IPS-18c (cell line): ENCODE data around the gene LAMA4.

Experiments
- H3K4me3 ChIP-seq: 2 replicates; pipeline ENCODE4 v1.7.0; 2013; ENCODE audit warnings: low read depth, mild to moderate bottlenecking, low read length, moderate library complexity; ENCODE audit not compliant: insufficient read depth
- H3K9me3 ChIP-seq: one replicate; pipeline ENCODE4 v1.6.1; 2013; ENCODE audit warnings: mild to moderate bottlenecking, low read length, moderate library complexity; ENCODE audit not compliant: control insufficient read depth, insufficient read depth

LAMA4 gene

GRCh38 chr6:112252571-112253497 is 1.5 kb downstream of the LAMA4 start:
- peak overlapping the region; percentile 73 for H3K4me3 ChIP-seq
- no peaks in the 10 kb centered on the region for H3K9me3 ChIP-seq

GRCh38 chr6:112251171-112251875 is 3.0 kb downstream of the LAMA4 start:
- Histone ChIP-seq H3K9me3 (no peaks in the 10 kb centered on the region), H3K4me3 (no peak overlapping the region)

GRCh38 chr6:112249489-112249888 is 4.9 kb downstream of the LAMA4 start:
- no peaks in the 10 kb centered on the region for H3K9me3 ChIP-seq

DNA sequence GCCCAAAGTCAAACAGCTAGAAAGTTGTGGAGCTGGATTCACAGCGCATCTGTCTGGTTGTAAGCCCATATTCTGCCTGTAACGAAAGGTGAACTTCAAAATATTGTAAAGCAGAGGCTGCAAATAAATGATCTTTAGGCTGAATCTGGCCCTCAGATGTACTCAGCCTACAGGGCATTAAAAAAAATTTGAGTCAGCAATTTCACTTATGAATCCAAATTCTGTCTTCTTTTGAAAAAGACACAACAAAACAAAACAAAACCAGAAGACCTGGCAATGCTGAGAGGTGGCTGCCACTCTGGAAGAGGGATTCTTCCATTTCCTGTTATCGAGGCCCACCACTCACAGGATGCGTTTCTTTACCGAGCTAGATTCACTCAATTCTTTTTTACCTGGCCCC is 7.1 kb downstream of the LAMA4 start:
- Histone ChIP-seq H3K9me3 (no peaks in the 10 kb centered on the region), H3K4me3 (no peak overlapping the region)

More at GRCh38 chr6:112249489-112249888, 4.9 kb downstream of the LAMA4 start:
- H3K4me3 ChIP-seq = no peak overlapping the region

DNA sequence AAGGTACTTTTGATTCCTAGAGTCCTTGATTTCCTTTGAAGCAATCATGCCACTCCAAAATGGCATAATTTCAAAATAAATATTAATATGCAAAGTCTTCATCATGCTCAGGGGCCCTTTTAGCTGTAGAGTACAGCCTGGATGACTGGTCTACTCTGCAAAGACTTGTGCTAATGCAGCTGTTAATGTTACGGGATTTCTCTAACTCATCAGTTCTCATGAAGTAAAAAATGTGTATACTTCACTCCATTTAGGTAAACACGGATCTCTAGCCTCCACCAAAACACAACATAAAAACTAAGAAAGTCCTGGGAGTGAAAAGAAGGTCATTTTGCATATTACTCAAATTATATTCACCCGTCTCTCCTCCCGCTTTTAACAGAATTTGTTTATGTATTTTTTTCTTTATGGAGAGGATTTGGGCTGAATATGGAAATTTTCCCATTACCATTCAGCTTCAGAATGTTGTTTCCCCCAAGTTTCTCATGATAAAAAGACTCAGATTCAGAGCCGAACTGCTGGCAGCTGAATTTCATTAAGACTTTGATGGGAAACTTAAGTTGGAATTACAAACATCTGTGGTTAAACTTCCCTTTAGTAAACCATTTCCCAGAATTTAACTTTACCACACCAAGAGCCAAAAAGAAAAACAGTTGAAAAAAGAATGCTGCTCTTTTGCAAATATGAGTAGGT is 8.7 kb downstream of the LAMA4 start:
- H3K9me3 ChIP-seq = no peaks in the 10 kb centered on the region
- H3K4me3 ChIP-seq = no peak overlapping the region

DNA sequence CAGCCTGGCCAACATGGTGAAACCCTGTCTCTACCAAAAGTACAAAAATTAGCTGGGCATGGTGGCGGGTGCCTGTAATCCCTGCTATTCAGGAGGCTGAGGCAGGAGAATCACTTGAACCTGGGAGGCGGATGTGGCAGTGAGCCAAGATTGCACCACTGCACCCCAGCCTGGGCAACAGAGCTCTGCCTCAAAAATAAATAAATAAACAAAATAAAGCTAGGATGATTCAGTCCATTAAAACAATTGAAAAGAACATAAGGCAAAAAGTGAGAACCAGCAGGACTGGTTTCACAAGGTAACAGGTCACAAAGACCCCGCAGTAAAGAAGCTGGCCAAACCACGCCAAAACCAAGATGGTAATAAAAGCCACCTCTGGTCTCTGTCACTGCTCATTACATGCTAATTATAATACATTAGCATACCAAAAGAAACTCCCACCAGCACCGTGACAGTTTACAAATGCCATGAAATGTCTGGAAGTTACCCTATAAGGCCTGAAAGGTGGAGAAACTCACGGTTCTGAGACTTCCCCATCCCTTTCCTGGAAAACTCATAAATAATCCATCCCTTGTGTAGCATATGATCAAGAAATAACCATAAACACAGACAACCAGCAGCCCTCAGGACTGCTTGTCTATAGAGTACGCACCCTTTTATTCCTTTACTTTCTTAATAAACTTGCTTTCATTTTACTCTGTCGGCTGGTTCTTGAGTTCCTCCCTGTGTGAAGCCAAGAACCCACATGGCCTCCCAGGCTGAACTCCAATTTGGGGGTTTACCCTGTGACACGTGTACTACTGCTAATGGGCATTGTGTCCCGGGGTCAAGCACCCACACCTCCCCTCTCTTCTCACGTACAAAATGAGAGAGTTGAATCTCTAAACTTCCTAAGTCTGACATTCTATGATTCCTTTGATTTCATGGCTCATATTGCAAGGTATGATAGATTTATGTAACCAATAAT is 10.2 kb downstream of the LAMA4 start:
- H3K9me3 ChIP-seq = no peaks in the 10 kb centered on the region
- H3K4me3 ChIP-seq = no peak overlapping the region

GRCh38 chr6:112241820-112242429 is 12.4 kb downstream of the LAMA4 start:
- H3K4me3 ChIP-seq = no peak overlapping the region
- no peaks in the 10 kb centered on the region for H3K9me3 ChIP-seq

DNA sequence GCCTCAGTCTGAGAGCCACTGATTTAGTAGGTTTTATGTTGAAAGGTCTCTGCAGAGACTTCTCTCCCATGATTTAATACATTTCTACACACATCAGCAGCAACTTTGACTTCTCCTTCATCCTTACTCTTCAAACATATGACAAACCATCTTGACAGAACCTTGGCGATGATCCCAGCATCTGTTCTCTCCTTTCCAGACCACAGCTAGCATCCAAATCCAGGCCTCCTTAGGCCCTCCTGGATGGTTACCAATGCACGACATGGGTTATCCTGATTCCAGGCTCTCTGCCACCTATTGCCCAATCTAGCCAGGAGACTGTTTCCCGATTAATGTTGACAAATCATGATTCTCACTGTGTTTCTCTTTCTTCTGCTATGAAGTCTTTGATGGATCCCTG is 16.8 kb downstream of the LAMA4 start:
- H3K4me3 ChIP-seq = no peak overlapping the region
- H3K9me3 ChIP-seq = no peaks in the 10 kb centered on the region

- Histone ChIP-seq H3K4me3 (no peak overlapping the region), H3K9me3 (no peaks in the 10 kb centered on the region)
Observed at GRCh38 chr6:112237066-112237465, 17.3 kb downstream of the LAMA4 start.

DNA sequence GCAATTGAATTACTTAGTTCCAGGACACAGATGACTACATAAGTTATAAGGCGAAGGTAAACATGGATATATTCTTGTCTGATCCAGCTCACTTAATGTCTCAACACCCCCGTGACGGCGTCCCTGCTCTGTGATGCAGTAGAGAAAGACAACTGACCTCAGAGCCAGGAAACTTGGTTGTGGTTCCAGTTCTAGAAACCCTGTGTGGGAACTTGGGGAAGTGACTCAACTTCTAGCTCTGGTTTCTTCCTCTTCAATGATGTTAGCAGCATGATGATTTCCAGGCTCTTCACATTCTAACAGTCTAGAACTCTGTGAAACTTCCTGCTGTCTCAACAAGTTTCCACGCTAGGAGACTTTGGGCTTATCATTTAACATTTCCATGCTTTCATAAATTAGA is 18.4 kb downstream of the LAMA4 start:
- Histone ChIP-seq H3K4me3 (no peak overlapping the region), H3K9me3 (no peaks in the 10 kb centered on the region)

DNA sequence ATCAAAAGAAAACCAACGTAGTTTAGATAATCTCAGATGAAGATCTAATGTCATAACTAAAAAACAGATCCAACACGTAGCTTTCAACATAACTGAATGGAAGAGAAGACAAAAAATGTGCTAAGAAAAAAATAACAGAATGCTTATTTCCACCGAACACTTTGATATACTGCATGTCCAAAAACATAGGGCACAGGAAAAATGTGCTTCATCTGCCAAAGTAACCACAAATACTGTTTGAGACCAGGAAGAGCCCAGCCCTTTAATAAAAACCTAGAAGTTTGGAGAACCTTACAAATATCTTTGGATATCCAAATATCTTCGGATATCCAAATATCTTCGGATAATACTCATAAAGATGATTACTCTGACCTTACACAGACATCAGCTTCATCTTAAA is 19.8 kb downstream of the LAMA4 start:
- no peaks in the 10 kb centered on the region for H3K9me3 ChIP-seq
- H3K4me3 ChIP-seq = no peak overlapping the region

GRCh38 chr6:112233847-112234246 is 20.5 kb downstream of the LAMA4 start:
- Histone ChIP-seq H3K9me3 (no peaks in the 10 kb centered on the region), H3K4me3 (no peak overlapping the region)

DNA sequence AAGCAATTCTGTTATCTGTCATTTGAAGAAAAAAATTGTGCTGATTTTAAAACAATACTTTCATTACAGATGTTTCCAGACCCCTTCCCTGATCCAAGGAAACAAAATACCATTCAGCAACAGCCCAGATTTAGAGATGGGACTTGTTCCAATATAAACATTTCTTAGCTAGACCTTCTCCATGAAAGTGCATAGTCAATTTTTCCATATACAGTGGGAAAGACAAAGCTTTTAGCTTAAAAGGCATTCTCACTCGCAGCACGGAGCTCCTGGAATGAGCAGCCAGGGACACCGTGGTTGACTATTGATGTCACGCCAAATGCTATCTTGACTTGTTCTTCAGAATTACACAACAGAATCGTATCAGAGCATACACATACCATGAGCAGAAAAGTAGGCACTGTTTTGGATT is 21.5 kb downstream of the LAMA4 start:
- Histone ChIP-seq H3K4me3 (no peak overlapping the region), H3K9me3 (no peaks in the 10 kb centered on the region)

DNA sequence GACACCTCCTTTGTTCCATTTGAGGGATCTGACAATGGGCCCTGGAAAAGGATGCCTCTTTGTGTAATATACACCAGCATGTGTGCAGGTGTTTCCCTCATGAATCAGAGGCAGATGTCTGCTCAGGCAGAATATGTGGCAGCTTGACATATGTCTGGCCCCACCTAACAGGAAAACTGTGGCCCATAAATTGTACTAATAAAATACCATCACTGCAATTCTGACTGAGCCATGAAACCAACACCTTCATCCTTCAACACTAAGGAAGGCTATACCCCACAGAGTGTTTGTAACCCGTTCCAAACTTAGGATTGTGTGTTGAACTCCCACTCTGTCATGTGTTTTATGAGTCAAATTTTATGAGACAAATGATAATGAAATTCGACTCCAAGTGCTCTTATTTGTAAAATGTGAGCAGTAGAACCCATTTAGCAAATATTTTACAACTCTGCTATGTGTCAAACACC is 22.7 kb downstream of the LAMA4 start:
- no peaks in the 10 kb centered on the region for H3K9me3 ChIP-seq
- no peak overlapping the region for H3K4me3 ChIP-seq

DNA sequence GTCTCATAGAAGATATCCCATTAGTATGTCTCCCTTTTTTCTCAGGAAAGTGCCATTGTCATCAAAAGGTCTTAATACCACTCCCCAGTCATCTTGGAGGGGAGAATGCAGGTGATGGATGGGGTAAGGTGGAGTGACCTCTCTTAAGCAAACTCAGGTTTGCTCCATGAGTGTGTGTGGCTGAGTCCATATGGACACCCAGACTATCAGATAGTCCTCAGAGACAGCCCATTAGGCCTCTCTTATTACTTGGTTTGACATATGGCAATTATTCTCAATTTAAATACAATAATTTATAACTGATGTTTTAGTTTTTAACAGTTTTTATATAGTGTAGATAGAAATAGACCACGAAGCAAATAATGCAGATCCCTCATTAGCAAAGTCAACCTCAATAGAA is 23.2 kb downstream of the LAMA4 start:
- no peaks in the 10 kb centered on the region for H3K9me3 ChIP-seq
- H3K4me3 ChIP-seq = no peak overlapping the region
